ENCODE results near the gene GPC3. TPM values are rescaled to one million over a fixed set of nuclear protein-coding genes. Genes with fewer than 3 reads are reported as not detected.

GPC3 gene
- polyA plus RNA-seq, 1 of the 3 experiments (the other 2 are of a cell fraction) = 1.4 TPM

GRCh38 chrX:133953785-133954355 is 31.5 kb downstream of the GPC3 start:
- H3K4me2 ChIP-seq = no peak overlapping the region
- no peak overlapping the region for H3K4me3 ChIP-seq (ENCODE audit: low read depth in 2 of 2, low read length in 1 of 2)
- H3K27ac ChIP-seq (ENCODE audit: low read depth in 2 of 2, low read length in 1 of 2) = no peak overlapping the region
- no peaks in the 10 kb centered on the region for H3K36me3 ChIP-seq (replicated peaks in 1 of 2; ENCODE audit: control insufficient read depth in 1 of 2, insufficient read depth in 2 of 2, low read length in 1 of 2)
- no peaks in the 10 kb centered on the region for H3K9me2 ChIP-seq
- TF ChIP-seq IRF3 (IDR thresholded peaks at IDR 0.05; ENCODE audit: low read depth, low read length) (no peak), FOXM1 (IDR thresholded peaks at IDR 0.05; ENCODE audit: low read depth) (no peak)
- no peaks in the 10 kb centered on the region for H3K4me1 ChIP-seq (ENCODE audit: control insufficient read depth in 1 of 2, insufficient read depth in 2 of 2, low read depth in 1 of 2, low read length in 1 of 2)
- H3K9me3 ChIP-seq = no peaks in the 10 kb centered on the region
- H3K27me3 ChIP-seq (ENCODE audit: insufficient read depth) = no peaks in the 10 kb centered on the region
- H2AFZ ChIP-seq (ENCODE audit: low read depth) = no peak overlapping the region
- H3F3A ChIP-seq (replicated peaks; ENCODE audit: insufficient read depth) = no peaks in the 10 kb centered on the region
- 15% methylated on average over 4 of the region's 4 CpGs for WGBS (ENCODE audit: low lambda C conversion rate)
- CTCF ChIA-PET = no interaction called here
- POLR2A ChIA-PET = no interaction called here
- H3K79me2 ChIP-seq (ENCODE audit: insufficient read depth) = no peaks in the 10 kb centered on the region
- DNase-seq = no peak
- no peaks in the 10 kb centered on the region for H4K20me1 ChIP-seq (ENCODE audit: insufficient read depth)
- H3K9ac ChIP-seq = no peak overlapping the region

- Histone ChIP-seq H3K4me1 (ENCODE audit: control insufficient read depth in 1 of 2, insufficient read depth in 2 of 2, low read depth in 1 of 2, low read length in 1 of 2) (no peaks in the 10 kb centered on the region), H3K4me3 (ENCODE audit: low read depth in 2 of 2, low read length in 1 of 2) (no peak overlapping the region), H3K9ac (no peak overlapping the region), H3F3A (replicated peaks; ENCODE audit: insufficient read depth) (no peaks in the 10 kb centered on the region), H4K20me1 (ENCODE audit: insufficient read depth) (no peaks in the 10 kb centered on the region), H3K27me3 (ENCODE audit: insufficient read depth) (no peaks in the 10 kb centered on the region), H3K79me2 (ENCODE audit: insufficient read depth) (no peaks in the 10 kb centered on the region), H3K36me3 (replicated peaks in 1 of 2; ENCODE audit: control insufficient read depth in 1 of 2, insufficient read depth in 2 of 2, low read length in 1 of 2) (no peaks in the 10 kb centered on the region), H3K9me2 (no peaks in the 10 kb centered on the region), H3K4me2 (no peak overlapping the region), H2AFZ (ENCODE audit: low read depth) (no peak overlapping the region), H3K27ac (ENCODE audit: low read depth in 2 of 2, low read length in 1 of 2) (no peak overlapping the region), H3K9me3 (no peaks in the 10 kb centered on the region)
- TF ChIP-seq ZBTB33 (IDR thresholded peaks at IDR 0.05; ENCODE audit: borderline replicate concordance, low read depth) (no peak), SIN3A (IDR thresholded peaks at IDR 0.05; ENCODE audit: borderline replicate concordance, low read depth, low read length) (no peak), RCOR1 (IDR thresholded peaks at IDR 0.05; ENCODE audit: low read length) (no peak), EP300 (IDR thresholded peaks at IDR 0.05; ENCODE audit: borderline replicate concordance in 1 of 2, low read depth in 1 of 2, low read length in 1 of 2) (no peak), GABPA (IDR thresholded peaks at IDR 0.05; ENCODE audit: low read depth) (no peak), RXRA (IDR thresholded peaks at IDR 0.05; ENCODE audit: borderline replicate concordance, low read depth) (no peak), NFIC (IDR thresholded peaks at IDR 0.05; ENCODE audit: borderline replicate concordance) (no peak), MAX (IDR thresholded peaks at IDR 0.05; ENCODE audit: low read depth) (no peak), ELF1 (IDR thresholded peaks at IDR 0.05) (no peak), GATA2 (CRISPR knock-in tag; IDR thresholded peaks at IDR 0.05) (no peak)
- CTCF ChIA-PET = no interaction called here
- POLR2A ChIA-PET = no interaction called here
- WGBS (ENCODE audit: low lambda C conversion rate) = 12% methylated on average over 2 of the region's 2 CpGs
- DNase-seq = no peak
Measured at GRCh38 chrX:133953078-133953477, 32.3 kb downstream of the GPC3 start.

Data from SK-N-SH (cell line).